ENCODE data around the gene PSMD5.

Gene PSMD5

GRCh38 chr9:120874226-120875194 lies 31.8 kb upstream of the PSMD5 start:
- no peak for DNase-seq

- DNase-seq: no peak
These were observed 30.8 kb upstream of the PSMD5 start for GRCh38 chr9:120873512-120873911.

- no peak for DNase-seq
These were observed 30.2 kb upstream of the PSMD5 start for GRCh38 chr9:120872791-120873502.

- no peak for DNase-seq
These were observed 27.5 kb upstream of the PSMD5 start for GRCh38 chr9:120870206-120870605.

- no peak for DNase-seq
These were observed 27.0 kb upstream of the PSMD5 start for GRCh38 chr9:120869726-120870125.

GRCh38 chr9:120869360-120869687 lies 26.6 kb upstream of the PSMD5 start:
- no peak for DNase-seq

- peak; percentile 99 for DNase-seq
These were observed 26.1 kb upstream of the PSMD5 start for GRCh38 chr9:120868676-120869359.

- no peak for DNase-seq
These were observed 25.6 kb upstream of the PSMD5 start for GRCh38 chr9:120868339-120868675.

GRCh38 chr9:120867676-120868338 lies 25.1 kb upstream of the PSMD5 start:
- DNase-seq: no peak

GRCh38 chr9:120866651-120867050 lies 23.9 kb upstream of the PSMD5 start:
- DNase-seq: no peak

GRCh38 chr9:120865809-120866208 lies 23.1 kb upstream of the PSMD5 start:
- no peak for DNase-seq

- no peak for DNase-seq
These were observed 22.5 kb upstream of the PSMD5 start for GRCh38 chr9:120865176-120865575.

- DNase-seq: no peak
These were observed 22.0 kb upstream of the PSMD5 start for GRCh38 chr9:120864719-120865118.

- DNase-seq: no peak
These were observed 21.1 kb upstream of the PSMD5 start for GRCh38 chr9:120863833-120864232.

GRCh38 chr9:120862452-120862851 lies 19.7 kb upstream of the PSMD5 start:
- DNase-seq: no peak

- no peak for DNase-seq
These were observed 19.2 kb upstream of the PSMD5 start for GRCh38 chr9:120861935-120862334.

- DNase-seq: no peak
These were observed 17.4 kb upstream of the PSMD5 start for GRCh38 chr9:120860083-120860482.

- no peak for DNase-seq
These were observed 16.6 kb upstream of the PSMD5 start for GRCh38 chr9:120859361-120859760.

- no peak for DNase-seq
These were observed 15.2 kb upstream of the PSMD5 start for GRCh38 chr9:120857902-120858301.

GRCh38 chr9:120857481-120857880 lies 14.8 kb upstream of the PSMD5 start:
- DNase-seq: no peak

- peak; percentile 27 for DNase-seq
These were observed 14.0 kb upstream of the PSMD5 start for GRCh38 chr9:120856700-120857099.

- DNase-seq: no peak
These were observed 13.3 kb upstream of the PSMD5 start for GRCh38 chr9:120855827-120856670.

Measured in NCI-H774 (cell line).